ENCODE measurements around the gene KCNJ6. TPM values are rescaled to one million over a fixed set of nuclear protein-coding genes. Genes with fewer than 3 reads are reported as not detected.

Gene KCNJ6
- total RNA-seq, 1 experiment from 2014 or later: not detected

DNA sequence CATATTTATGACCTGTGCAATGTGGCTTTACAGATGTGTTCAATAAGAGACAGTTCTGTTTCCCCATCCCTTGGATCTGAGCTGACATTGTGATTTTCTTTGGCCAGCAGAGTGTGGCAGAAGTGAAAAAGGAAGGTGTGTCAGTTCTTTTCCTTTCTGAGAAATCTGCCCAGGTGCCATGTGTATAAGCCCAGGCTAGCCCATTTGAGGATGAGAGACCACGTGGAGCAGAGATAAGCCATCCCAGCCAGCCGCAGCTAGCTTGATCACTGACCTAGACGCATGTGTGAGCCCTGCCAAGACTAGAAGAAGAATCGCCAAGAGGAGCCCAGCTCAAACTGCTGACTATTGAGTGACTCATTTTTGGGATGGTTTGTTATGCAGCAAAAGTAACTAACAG, 127.8 kb downstream of the KCNJ6 start:
- no peak overlapping the region for H3K27ac ChIP-seq (ENCODE audit: low read depth, low read length)
- TF ChIP-seq SIN3A (IDR thresholded peaks at IDR 0.05; ENCODE audit: low read depth): no peak
- no peaks in the 10 kb centered on the region for H3K36me3 ChIP-seq (ENCODE audit: control insufficient read depth in 1 of 2, insufficient read depth in 2 of 2, low read length in 2 of 2)
- CTCF ChIA-PET: no interaction called here
- H3K9me2 ChIP-seq (ENCODE audit: insufficient read depth): no peaks in the 10 kb centered on the region
- no peaks in the 10 kb centered on the region for H3K4me1 ChIP-seq (ENCODE audit: control insufficient read depth in 1 of 2, insufficient read depth in 2 of 2, low read length in 2 of 2)
- RAD21 ChIA-PET (ENCODE audit: low non-redundant PET in 1 of 2, low total read pairs in 2 of 2, uncharacterized antibody in 2 of 2, unreplicated experiment in 2 of 2): no interaction called here
- no peaks in the 10 kb centered on the region for H4K20me1 ChIP-seq (ENCODE audit: insufficient read depth)
- intact Hi-C loops (cut with micrococcal nuclease): no loop called here
- no peaks in the 10 kb centered on the region for H3K79me2 ChIP-seq (ENCODE audit: insufficient read depth, low read length)
- H3K27me3 ChIP-seq (ENCODE audit: insufficient read depth, low read length): no peaks in the 10 kb centered on the region
- H3K9me3 ChIP-seq (ENCODE audit: control insufficient read depth in 1 of 2, insufficient read depth in 1 of 2, low read depth in 1 of 2, low read length in 2 of 2): no peaks in the 10 kb centered on the region
- H2AFZ ChIP-seq (ENCODE audit: low read depth, low read length, poor library complexity, severe bottlenecking): no peak overlapping the region
- POLR2A ChIA-PET: no interaction called here
- no peak overlapping the region for H3K4me2 ChIP-seq (ENCODE audit: low read length)
- ATAC-seq (no peak), DNase-seq (ENCODE audit: low read depth, low spot score) (no peak)
- H3K4me3 ChIP-seq (replicated peaks in 1 of 2; ENCODE audit: low read depth in 1 of 2, low read length in 2 of 2): no peak overlapping the region
- BruUV-seq (replicated peaks): no TSS peak
- H3K9ac ChIP-seq (ENCODE audit: low read length): no peak overlapping the region

DNA sequence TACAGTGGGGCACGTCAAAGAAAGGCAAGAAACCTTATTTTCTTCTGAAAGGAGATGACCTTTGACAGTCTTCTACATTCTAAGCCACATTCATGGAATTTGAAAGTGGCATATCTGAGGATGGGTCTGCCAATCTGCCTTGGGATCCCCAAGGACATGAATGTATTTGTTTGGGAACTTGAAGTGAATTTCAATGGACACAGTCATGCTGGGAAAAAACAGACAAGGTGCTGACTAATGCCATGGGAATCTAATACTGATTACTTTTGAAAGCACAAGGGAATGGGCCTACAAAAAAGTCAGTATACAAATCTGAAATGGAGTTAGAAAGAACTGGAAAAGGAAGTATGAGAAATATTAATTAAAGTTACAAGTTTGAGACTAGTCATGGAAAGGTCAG, 128.8 kb downstream of the KCNJ6 start:
- Histone ChIP-seq H3K4me1 (ENCODE audit: control insufficient read depth in 1 of 2, insufficient read depth in 2 of 2, low read length in 2 of 2) (no peaks in the 10 kb centered on the region), H3K36me3 (ENCODE audit: control insufficient read depth in 1 of 2, insufficient read depth in 2 of 2, low read length in 2 of 2) (no peaks in the 10 kb centered on the region), H3K79me2 (ENCODE audit: insufficient read depth, low read length) (no peaks in the 10 kb centered on the region), H3K27me3 (ENCODE audit: insufficient read depth, low read length) (no peaks in the 10 kb centered on the region), H3K27ac (ENCODE audit: low read depth, low read length) (no peak overlapping the region), H4K20me1 (ENCODE audit: insufficient read depth) (no peaks in the 10 kb centered on the region), H3K9me3 (ENCODE audit: control insufficient read depth in 1 of 2, insufficient read depth in 1 of 2, low read depth in 1 of 2, low read length in 2 of 2) (no peaks in the 10 kb centered on the region), H3K9ac (ENCODE audit: low read length) (no peak overlapping the region), H3K4me2 (ENCODE audit: low read length) (no peak overlapping the region), H2AFZ (ENCODE audit: low read depth, low read length, poor library complexity, severe bottlenecking) (no peak overlapping the region), H3K4me3 (replicated peaks in 1 of 2; ENCODE audit: low read depth in 1 of 2, low read length in 2 of 2) (no peak overlapping the region), H3K9me2 (ENCODE audit: insufficient read depth) (no peaks in the 10 kb centered on the region)
- RAD21 ChIA-PET (ENCODE audit: low non-redundant PET in 1 of 2, low total read pairs in 2 of 2, uncharacterized antibody in 2 of 2, unreplicated experiment in 2 of 2): no interaction called here
- DNase-seq (ENCODE audit: low read depth, low spot score): no peak
- CTCF ChIA-PET: no interaction called here
- no peak for TF ChIP-seq POLR2A (IDR thresholded peaks at IDR 0.05; ENCODE audit: borderline replicate concordance, extremely low read depth, insufficient read depth, insufficient read length)
- TF ChIP-seq SIN3A (IDR thresholded peaks at IDR 0.05; ENCODE audit: low read depth): no peak
- no peak for TF ChIP-seq RAD21 (IDR thresholded peaks at IDR 0.05; ENCODE audit: low read depth)
- TF ChIP-seq SP1 (IDR thresholded peaks at IDR 0.05; ENCODE audit: low read depth): no peak
- no peak for TF ChIP-seq EZH2 (IDR thresholded peaks at IDR 0.05)
- TF ChIP-seq, protein P1, sequence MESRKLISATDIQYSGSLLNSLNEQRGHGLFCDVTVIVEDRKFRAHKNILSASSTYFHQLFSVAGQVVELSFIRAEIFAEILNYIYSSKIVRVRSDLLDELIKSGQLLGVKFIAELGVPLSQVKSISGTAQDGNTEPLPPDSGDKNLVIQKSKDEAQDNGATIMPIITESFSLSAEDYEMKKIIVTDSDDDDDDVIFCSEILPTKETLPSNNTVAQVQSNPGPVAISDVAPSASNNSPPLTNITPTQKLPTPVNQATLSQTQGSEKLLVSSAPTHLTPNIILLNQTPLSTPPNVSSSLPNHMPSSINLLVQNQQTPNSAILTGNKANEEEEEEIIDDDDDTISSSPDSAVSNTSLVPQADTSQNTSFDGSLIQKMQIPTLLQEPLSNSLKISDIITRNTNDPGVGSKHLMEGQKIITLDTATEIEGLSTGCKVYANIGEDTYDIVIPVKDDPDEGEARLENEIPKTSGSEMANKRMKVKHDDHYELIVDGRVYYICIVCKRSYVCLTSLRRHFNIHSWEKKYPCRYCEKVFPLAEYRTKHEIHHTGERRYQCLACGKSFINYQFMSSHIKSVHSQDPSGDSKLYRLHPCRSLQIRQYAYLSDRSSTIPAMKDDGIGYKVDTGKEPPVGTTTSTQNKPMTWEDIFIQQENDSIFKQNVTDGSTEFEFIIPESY (IDR thresholded peaks at IDR 0.05; ENCODE audit: extremely low read depth, insufficient replicate concordance, low read length): no peak
- no peak for TF ChIP-seq EGR1 (IDR thresholded peaks at IDR 0.05; ENCODE audit: low read depth)
- TF ChIP-seq TCF7L2 (IDR thresholded peaks at IDR 0.05; ENCODE audit: borderline replicate concordance, extremely low read depth, insufficient read depth, insufficient read length): no peak
- TF ChIP-seq ZFX (IDR thresholded peaks at IDR 0.05): no peak
- TF ChIP-seq, protein P2, sequence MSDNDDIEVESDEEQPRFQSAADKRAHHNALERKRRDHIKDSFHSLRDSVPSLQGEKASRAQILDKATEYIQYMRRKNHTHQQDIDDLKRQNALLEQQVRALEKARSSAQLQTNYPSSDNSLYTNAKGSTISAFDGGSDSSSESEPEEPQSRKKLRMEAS (IDR thresholded peaks at IDR 0.05): no peak
- TF ChIP-seq, protein P3, sequence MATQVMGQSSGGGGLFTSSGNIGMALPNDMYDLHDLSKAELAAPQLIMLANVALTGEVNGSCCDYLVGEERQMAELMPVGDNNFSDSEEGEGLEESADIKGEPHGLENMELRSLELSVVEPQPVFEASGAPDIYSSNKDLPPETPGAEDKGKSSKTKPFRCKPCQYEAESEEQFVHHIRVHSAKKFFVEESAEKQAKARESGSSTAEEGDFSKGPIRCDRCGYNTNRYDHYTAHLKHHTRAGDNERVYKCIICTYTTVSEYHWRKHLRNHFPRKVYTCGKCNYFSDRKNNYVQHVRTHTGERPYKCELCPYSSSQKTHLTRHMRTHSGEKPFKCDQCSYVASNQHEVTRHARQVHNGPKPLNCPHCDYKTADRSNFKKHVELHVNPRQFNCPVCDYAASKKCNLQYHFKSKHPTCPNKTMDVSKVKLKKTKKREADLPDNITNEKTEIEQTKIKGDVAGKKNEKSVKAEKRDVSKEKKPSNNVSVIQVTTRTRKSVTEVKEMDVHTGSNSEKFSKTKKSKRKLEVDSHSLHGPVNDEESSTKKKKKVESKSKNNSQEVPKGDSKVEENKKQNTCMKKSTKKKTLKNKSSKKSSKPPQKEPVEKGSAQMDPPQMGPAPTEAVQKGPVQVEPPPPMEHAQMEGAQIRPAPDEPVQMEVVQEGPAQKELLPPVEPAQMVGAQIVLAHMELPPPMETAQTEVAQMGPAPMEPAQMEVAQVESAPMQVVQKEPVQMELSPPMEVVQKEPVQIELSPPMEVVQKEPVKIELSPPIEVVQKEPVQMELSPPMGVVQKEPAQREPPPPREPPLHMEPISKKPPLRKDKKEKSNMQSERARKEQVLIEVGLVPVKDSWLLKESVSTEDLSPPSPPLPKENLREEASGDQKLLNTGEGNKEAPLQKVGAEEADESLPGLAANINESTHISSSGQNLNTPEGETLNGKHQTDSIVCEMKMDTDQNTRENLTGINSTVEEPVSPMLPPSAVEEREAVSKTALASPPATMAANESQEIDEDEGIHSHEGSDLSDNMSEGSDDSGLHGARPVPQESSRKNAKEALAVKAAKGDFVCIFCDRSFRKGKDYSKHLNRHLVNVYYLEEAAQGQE (IDR thresholded peaks at IDR 0.05; ENCODE audit: low read depth): no peak
- TF ChIP-seq, protein P4, sequence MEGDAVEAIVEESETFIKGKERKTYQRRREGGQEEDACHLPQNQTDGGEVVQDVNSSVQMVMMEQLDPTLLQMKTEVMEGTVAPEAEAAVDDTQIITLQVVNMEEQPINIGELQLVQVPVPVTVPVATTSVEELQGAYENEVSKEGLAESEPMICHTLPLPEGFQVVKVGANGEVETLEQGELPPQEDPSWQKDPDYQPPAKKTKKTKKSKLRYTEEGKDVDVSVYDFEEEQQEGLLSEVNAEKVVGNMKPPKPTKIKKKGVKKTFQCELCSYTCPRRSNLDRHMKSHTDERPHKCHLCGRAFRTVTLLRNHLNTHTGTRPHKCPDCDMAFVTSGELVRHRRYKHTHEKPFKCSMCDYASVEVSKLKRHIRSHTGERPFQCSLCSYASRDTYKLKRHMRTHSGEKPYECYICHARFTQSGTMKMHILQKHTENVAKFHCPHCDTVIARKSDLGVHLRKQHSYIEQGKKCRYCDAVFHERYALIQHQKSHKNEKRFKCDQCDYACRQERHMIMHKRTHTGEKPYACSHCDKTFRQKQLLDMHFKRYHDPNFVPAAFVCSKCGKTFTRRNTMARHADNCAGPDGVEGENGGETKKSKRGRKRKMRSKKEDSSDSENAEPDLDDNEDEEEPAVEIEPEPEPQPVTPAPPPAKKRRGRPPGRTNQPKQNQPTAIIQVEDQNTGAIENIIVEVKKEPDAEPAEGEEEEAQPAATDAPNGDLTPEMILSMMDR (IDR thresholded peaks at IDR 0.05 in 2 of 3, conservative IDR thresholded peaks at IDR 0.05 in 1 of 3; ENCODE audit: borderline replicate concordance in 1 of 3, insufficient read depth in 1 of 3, low read depth in 2 of 3, low read length in 2 of 3): no peak
- no TSS peak for BruUV-seq (replicated peaks)
- intact Hi-C loops (cut with micrococcal nuclease): no loop called here
- ATAC-seq: no peak
- POLR2A ChIA-PET: no interaction called here

Measured in HCT116 (cell line).